ES-I3 (cell line): ENCODE measurements around the gene RNF10.
A peak's percentile ranks its signal among the peaks of the same experiment; 100 is the strongest.

ENCODE experiments used
- H3K36me3 ChIP-seq: 2 replicates; pipeline ENCODE4 v1.6.1; 2013; ENCODE audit warnings: mild to moderate bottlenecking, low read length, control low read depth, moderate library complexity; ENCODE audit not compliant: insufficient read depth
- H3K4me1 ChIP-seq: 2 replicates; pipeline ENCODE4 v1.6.1; 2013; ENCODE audit warnings: mild to moderate bottlenecking, control low read depth, low read length; ENCODE audit not compliant: insufficient read depth
- H3K9ac ChIP-seq: 2 replicates; pipeline ENCODE4 v1.6.1; 2013; ENCODE audit warnings: low read depth, mild to moderate bottlenecking, low read length, moderate library complexity
- H3K9me3 ChIP-seq: 2 replicates; pipeline ENCODE4 v1.6.1; 2013; ENCODE audit warnings: mild to moderate bottlenecking, low read length, moderate library complexity; ENCODE audit not compliant: control insufficient read depth, insufficient read depth

RNF10 gene

DNA sequence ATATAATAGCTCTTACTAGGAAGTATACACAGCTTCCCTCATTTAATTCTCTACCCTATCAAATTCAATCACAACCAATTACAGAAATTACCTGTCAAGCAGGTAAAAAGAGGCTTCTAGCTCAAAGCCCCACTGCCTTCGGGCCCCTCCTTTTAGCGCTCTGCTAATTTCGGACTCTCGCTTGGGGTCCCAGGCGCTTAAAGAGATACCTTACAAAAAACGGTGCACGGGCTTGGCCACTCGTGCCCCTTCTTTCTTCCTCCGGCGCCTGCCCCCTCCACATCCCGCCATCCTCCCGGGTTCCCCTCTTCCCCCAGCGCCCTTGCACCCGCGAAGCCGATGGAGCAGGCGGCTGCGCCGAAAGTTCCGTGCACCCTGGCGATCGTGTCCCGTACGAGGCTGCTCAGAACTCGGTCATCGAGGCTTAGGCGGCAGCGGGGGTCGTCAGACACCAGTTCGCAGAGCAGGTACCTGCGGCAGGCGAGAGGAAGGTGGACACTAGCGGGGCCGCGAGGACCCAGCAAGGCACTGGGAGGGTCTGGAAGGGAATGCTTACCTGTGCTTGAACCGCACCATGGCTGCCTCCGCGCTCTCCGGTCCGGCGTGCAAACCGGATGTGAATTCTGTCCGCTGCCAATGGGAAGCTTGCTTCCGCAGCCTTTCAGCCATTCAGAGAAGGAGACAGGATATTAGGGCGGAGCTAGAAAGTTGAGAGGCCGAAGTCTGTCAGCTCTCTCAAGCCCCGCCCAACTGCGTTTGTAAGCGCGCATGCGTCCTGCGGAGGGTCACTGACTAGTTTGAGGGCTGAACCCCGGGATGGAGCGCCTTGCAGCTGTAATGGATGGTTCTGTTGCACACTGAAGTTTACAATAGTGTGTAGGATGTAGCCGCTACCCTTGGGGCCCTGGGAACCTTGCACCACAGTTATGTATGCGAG is 46.9 kb downstream of the RNF10 start, which contains the start of gene POP5:
Gene POP5 (minus strand): TSS at position 616 of the 937 bp plus-strand sequence. CDS start 40 bp downstream, at position 576.
- H3K9me3 ChIP-seq: no peaks in the 10 kb centered on the region
- peaks cover 20% of the 10 kb centered on the region for H3K36me3 ChIP-seq
- peak within 1 kb of the TSS; percentile 76 for H3K9ac ChIP-seq
- H3K4me1 ChIP-seq: no peaks in the 10 kb centered on the region

DNA sequence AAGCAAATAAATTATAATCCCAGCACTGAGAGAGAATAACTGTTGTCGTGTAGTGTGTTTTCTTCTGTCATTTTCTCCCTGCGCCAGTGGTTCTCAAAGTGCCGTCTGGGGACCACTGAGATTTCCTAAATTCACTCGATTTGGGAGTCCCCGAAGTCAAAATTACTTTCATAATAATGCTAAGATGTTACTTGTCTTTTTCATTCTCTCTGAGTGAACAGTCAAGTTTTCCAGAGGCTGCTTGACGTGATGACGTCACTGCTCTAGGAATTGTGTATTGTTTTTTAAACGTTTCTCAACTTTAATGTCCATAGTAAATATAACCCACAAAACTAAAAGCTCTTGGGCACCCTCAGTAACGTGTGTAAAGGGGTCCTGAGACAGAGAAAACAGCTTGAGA is 47.8 kb downstream of the RNF10 start:
- peaks cover 16% of the 10 kb centered on the region for H3K36me3 ChIP-seq
- peak overlapping the region; percentile 76 for H3K9ac ChIP-seq
- H3K9me3 ChIP-seq: no peaks in the 10 kb centered on the region
- H3K4me1 ChIP-seq: no peaks in the 10 kb centered on the region

DNA sequence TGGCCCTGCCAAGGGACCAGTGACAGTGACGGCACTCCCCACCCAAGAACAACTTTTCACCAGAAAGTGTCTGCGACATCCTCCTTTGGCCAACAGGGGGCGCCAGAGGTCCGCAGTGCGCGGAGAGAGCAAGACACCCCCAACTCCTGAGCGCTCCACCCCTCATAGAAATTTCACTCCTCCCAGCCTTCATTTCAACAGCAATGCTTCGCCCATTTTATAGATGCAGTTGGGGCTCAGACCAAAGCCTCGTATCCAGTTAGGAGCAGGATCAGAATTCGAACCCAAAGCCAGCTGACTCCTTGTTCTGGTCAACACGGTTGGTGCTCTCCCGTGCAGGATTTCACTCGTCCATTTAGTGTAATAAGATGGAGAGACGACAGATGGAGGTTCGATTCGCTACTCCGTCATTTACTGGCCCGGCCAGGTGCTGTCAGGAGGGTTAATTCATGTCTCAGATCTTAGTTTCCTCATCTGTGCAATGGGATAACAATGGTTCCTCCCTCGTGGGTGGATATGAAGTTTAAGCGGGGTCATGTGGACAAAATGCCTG is 49.4 kb downstream of the RNF10 start:
- Histone ChIP-seq H3K36me3 (peaks cover 7% of the 10 kb centered on the region), H3K9me3 (no peaks in the 10 kb centered on the region), H3K4me1 (no peaks in the 10 kb centered on the region), H3K9ac (peak overlapping the region; percentile 61; the same call in 1 of the 2 replicates)

DNA sequence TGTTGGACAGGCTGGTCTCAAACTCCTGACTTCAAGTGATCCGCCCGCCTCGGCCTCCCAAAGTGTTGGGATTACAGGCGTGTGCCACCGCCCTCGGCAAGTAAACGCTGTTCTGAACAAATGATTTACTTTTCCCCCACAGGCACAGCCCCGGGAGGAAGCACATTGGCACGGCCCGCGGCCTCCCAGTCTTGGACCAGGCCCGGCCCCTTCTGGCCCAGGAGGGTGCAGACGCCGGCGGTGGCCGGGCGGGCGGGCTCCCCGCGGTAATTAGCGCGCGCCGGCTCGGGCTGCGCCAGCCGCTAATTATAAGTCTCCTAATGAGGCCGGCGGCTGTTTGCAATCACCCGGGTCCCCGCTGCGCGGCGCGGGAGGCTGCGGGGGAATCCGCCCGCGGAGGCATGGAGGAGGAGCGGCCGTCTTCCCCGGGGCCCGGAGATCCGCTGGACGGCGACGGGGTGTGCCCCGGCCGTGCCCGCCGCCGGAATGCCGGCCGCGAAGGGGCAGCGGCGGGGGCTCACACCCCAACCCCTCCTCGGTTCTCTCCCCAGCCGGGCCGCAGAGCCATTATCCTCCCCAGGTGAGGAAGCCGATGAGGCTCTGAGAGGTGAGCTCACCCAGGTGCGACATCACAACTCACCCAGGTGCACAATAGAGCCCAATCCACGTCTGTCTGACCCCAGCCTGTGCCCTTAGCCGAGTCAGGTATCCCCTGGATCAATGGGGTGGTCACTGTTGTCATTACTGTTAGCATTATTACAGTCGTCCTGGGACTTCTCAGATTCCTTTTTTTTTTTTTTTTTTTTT is 50.4 kb downstream of the RNF10 start:
- H3K36me3 ChIP-seq: peaks cover 3% of the 10 kb centered on the region
- no peaks in the 10 kb centered on the region for H3K9me3 ChIP-seq
- H3K4me1 ChIP-seq: no peaks in the 10 kb centered on the region
- H3K9ac ChIP-seq: peak overlapping the region; percentile 61

DNA sequence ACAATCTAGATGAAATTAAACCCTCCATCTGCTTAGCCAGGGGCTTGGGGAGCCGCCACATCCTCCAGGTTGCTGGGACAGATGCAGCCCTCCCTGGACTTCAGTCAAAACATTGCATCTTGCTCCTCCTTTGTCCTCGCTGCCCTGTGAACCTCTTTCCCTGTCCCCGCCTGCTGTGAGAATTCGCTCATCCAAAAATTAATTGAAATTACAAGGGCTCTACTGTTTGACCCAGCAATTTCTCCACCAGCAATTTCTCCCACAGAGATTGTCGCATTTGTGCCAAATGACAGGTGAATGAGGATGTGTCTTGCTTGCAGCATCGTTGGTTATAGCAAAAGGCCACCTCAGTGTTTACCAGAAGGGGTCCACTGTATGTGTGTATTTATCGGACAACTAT is 52.0 kb downstream of the RNF10 start:
- Histone ChIP-seq H3K4me1 (no peaks in the 10 kb centered on the region; the same call in 1 of the 2 replicates), H3K9ac (no peak overlapping the region), H3K36me3 (no peaks in the 10 kb centered on the region), H3K9me3 (no peaks in the 10 kb centered on the region)

DNA sequence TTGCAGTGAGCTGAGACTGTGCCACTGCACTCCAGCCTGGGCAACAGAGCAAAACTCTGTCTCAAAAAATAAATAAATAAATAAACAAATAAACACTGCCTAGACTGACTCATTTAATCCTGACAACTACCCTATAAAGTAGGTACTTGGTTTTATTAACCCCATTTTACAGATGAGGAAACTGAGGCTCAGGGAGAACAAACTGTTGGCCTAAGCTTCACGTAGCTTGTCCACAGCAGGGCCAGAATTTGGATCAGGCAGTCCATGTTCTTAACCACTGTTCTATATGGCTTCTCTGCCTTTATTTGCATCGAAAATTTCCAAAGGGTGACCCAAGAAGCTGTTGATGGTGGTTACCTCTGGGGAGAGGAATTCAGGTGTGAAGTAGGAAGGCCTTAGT is 52.7 kb downstream of the RNF10 start:
- Histone ChIP-seq H3K36me3 (no peaks in the 10 kb centered on the region), H3K9me3 (no peaks in the 10 kb centered on the region), H3K9ac (no peak overlapping the region), H3K4me1 (peaks cover 4% of the 10 kb centered on the region; the same call in 1 of the 2 replicates)

DNA sequence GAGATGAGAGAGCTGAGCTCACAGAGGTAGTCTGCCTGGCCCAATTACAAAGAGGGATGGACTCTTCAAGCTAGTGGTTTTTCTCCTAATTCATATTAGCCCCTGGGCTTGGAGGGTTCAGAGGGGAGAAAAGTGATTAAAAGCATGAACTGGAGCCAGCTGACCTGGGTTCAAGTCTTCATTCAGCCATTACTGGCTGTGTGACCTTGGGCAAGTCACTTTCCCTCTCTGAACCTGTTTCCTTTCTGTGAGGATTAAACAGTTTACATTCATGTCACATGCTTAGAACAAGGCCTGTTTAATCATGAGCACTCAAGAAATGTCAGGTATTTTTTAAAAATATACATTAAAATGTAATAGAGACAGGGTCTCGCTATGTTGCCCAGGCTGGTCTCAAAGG is 54.2 kb downstream of the RNF10 start:
- Histone ChIP-seq H3K9me3 (no peaks in the 10 kb centered on the region), H3K4me1 (peaks cover 5% of the 10 kb centered on the region; the same call in 1 of the 2 replicates), H3K36me3 (no peaks in the 10 kb centered on the region), H3K9ac (no peak overlapping the region)

DNA sequence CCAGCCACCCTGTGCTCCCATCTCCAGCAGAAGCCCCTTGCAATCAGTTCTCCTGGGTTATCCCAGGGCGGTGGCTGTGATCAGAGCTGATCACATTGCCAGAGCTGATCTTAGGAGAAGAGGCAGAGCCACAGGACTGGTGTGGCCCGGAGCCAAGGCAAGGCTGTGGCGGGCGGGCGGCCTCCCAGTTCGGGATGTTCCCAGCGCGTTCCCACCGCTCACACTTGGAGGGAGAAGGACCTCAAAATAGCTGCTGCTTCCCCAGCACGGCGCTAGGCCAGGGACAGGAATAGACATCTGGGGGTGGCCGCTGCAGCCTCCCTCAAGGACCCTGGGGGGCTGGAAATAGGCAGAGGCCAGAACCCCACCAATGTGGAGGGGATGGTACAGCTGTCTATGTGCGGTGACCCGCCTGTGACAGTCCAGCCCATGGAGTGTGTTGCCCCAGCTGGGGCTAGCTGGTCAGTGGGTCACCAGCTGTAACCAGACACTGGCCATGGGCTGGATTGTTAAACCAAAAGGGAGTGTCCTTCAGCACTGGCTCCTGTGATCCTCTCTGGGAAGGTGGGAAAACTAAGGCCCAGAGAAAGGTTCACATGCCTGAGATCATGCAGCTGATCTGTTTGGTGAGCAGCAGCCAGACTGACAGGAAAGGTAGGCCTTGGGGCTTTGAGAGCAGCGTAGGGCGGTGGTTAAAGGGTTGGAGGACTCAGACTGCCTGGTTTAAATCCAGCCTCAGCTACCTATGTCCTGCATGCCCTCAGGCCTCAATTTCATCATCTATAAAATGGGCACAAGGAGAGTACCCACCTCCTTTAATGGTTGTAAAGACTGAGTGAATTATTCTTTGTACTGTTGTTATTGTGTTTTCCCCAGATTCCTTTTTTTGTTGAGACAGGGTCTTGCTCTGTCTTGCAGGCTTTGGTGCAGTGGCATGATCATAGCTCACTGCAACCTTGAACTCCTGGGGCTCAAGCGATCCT is 55.1 kb downstream of the RNF10 start:
- no peak overlapping the region for H3K9ac ChIP-seq
- H3K36me3 ChIP-seq: no peaks in the 10 kb centered on the region
- H3K9me3 ChIP-seq: no peaks in the 10 kb centered on the region
- peaks cover 5% of the 10 kb centered on the region; the same call in 1 of the 2 replicates for H3K4me1 ChIP-seq

DNA sequence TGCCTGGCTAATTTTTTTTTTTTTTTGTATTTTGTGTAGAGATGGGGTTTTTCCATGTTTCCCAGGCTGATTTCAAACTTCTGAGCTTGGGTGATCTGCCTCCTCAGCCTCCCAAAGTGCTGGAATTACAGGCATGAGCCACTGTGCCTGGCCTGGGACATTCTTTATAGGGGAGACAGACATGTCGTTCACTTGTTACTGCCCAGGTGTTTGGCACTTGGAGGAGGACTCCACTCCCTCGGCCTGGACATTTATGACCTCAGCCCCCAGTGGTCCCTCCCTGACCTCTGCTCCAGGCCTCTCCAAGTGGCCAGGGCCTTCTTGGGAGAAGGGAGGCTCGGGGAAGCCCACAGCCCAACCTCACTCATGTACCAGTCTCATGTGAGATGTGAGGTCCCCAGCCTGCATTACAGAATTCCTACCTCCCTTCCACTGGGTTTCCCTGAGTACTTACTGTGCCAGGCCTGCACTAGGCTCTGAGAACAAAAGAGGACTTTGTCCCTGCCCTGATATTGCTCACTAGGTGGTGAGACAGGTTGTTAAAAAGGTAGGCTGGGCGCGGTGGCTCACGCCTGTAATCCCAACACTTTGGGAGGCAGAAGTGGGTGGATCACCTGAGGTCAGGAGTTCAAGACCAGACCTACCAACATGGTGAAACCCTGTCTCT is 56.7 kb downstream of the RNF10 start:
- Histone ChIP-seq H3K9ac (no peak overlapping the region), H3K9me3 (no peaks in the 10 kb centered on the region), H3K36me3 (no peaks in the 10 kb centered on the region), H3K4me1 (peaks cover 5% of the 10 kb centered on the region; the same call in 1 of the 2 replicates)

DNA sequence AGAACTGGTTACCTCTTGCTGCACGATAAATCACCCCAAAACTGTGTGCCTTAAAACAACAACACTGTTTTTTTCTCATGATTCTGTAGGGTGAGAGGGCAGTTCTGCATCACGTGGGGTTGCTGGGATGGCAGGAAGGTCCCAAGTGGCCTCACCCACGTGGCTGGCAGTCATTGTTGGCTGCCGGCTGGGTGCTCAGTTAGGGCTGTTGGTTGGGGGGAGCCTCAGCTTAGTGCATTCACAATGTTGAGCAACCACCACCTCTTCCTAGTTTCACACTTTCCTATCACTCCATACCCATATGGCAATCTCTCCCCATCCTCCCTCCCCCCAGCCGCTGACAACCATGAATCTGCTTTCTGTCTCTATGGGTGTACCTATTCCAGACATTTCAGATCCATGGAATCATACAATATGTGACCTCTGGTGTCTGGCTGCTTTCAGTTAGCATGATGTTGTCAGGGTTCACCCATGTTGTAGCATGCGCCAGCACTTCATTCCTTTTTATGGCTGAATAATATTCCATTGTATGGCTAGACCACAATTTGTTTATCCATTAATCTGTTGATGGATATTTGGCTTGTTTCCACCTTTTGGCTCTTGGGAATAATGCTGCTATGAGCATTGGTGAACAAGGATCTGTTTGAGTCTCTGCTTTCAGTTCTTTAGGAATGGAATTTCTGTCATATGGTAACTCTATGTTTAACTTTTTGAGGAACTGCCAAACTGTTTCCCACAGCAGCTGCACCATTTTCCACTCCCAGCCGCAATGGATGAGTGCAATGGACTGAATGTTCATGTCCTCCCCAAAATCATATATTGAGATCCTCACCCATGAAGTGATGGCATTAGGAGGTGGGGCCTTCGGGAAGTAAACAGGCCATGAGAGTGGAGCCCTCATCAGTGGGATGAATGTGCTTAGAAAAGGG is 58.2 kb downstream of the RNF10 start:
- H3K4me1 ChIP-seq: peaks cover 5% of the 10 kb centered on the region; the same call in 1 of the 2 replicates
- no peaks in the 10 kb centered on the region for H3K36me3 ChIP-seq
- no peak overlapping the region for H3K9ac ChIP-seq
- no peaks in the 10 kb centered on the region for H3K9me3 ChIP-seq

DNA sequence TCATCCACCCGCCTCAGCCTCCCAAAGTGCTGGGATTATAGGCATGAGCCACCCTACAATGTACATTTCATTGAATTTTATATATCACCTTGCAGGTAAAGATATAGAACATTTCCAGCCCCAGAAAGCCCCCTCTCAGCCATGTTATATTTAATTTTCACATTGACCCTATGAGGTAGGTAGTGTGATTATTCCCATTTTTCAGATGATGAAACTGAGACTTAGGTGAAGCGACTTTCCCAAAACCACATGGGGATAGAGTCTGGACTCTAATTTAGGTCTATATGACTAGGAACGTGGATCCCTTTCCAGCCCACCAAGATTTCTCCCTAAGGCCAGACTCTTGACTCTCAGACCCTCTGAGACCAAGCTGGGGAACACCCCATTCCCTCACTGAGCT is 62.7 kb downstream of the RNF10 start:
- Histone ChIP-seq H3K36me3 (no peaks in the 10 kb centered on the region), H3K9me3 (no peaks in the 10 kb centered on the region), H3K4me1 (peaks cover 29% of the 10 kb centered on the region), H3K9ac (no peak overlapping the region)

DNA sequence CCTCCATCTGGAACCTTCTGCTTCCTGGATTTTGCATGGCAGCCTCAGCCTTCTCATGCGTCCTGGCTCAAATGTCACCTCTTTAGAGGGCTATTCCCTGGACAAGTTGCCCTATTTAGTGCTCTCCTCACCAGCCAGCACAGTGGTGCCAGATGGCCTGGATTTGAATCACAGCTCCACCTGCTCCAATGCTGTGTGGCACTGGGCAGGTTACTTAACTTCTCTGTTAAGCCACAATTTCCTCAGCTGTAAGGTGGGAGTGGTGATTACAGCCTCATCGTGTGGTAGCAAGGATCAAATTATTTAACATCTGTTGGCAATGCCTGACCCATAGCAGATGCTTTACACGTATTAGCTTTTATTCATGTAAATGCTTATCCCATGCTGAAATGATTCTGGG is 63.7 kb downstream of the RNF10 start:
- Histone ChIP-seq H3K4me1 (peaks cover 33% of the 10 kb centered on the region), H3K9ac (no peak overlapping the region), H3K9me3 (no peaks in the 10 kb centered on the region), H3K36me3 (no peaks in the 10 kb centered on the region)
